ENCODE results near the gene SCARF2.

- TF ChIP-seq ZNF263 (CRISPR knock-in tag; IDR thresholded peaks at IDR 0.05; ENCODE audit: low read depth) (no peak), ATF3 (CRISPR knock-in tag; conservative IDR thresholded peaks at IDR 0.05) (no peak)
These were observed 21.5 kb upstream of the SCARF2 start for GRCh38 chr22:20459152-20459542.

Measured in WTC11 (cell line).